ENCODE measurements around the gene ADGRD1. TPM values are rescaled to one million over a fixed set of nuclear protein-coding genes. Genes with fewer than 3 reads are reported as not detected.

The ADGRD1 gene
- total RNA-seq, 1 experiment from 2014 or later, result not detected

DNA sequence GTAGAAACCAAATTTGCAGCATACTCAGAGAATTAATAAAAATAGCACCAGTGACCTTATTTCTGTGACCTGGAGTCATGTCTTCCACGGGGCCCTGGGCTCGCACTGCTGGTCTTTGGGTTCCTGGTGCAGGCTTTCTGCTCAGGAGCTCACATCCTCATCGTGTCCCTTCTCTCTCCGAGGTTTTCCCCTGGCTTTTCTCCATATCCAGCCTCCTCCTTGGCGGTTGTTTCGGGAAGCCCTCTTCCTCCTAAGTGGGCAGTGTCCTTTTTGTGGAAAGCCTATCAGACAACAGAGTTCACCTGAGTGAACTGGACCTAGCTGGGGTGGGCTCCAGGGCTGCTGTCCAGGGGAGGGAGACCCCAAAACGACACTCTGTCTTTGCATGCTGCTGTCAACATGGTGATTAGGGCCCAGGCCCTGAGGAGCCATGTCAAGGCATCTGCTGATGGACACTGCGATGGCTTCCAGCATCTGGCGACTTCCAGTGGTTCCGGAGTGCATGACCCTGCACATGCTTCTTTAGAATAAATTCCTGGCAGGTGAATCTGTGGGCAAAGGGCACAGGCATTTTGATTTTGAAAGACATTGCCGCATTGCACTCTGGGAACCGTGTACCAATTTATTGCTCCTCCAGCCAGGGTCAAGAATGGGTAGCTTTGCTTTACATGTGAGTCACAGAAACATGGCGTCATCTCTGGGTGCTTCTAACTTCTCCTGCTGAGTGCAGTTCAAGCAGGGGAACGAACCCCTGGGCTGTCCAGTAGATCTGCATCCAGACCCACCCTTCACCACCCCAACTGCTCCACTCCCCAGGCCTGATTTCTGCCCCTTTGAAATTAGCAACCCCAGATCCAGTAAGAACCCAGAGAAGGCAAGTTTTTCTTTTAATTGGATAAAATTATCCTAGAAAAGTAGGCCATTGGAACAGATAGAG is 136.8 kb downstream of the ADGRD1 start:
- DNase-seq (ENCODE audit: low read depth), result no peak

GRCh38 chr12:131091413-131091975 is 137.8 kb downstream of the ADGRD1 start:
- no peak for DNase-seq (ENCODE audit: low read depth)

GRCh38 chr12:131091976-131092691 is 138.4 kb downstream of the ADGRD1 start:
- DNase-seq (ENCODE audit: low read depth), result no peak

DNA sequence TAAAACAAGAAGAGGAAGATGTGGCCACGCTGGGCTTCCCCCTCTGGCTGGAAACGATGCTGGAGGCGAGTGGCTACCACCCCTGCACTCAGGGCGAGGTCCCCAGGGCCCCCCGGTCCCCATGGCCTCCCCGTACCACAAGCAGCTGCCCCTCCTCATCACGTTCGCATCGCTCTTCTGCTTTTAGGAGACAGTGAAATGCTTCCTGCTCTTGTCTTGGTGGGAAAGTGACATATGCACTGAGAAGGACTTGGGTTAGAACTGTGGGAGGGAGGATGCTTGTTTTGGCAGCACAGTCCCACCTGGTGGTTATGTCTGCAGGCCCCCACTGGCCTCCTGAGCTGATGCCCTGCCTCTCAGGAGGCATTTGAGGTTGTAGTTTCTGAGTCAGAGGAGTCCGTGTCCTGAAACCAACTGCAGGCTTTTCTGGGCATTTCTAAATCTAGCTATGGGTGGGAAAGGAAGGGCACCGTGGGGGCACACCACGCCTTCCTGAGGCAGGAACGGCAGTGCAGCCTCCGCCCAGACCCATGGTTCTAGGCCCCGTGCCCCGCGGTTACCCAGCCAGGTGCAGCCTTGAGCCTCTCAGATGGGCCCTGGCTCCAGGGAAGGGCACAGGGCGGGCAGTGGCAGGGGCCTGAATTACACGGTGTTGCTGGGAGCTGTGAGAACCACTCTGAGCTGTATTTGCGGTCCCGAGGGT is 139.3 kb downstream of the ADGRD1 start:
- peak; percentile 60 for DNase-seq (ENCODE audit: low read depth)

- no peak for DNase-seq (ENCODE audit: low read depth)
Observed at GRCh38 chr12:131093604-131093955, 139.9 kb downstream of the ADGRD1 start.

DNA sequence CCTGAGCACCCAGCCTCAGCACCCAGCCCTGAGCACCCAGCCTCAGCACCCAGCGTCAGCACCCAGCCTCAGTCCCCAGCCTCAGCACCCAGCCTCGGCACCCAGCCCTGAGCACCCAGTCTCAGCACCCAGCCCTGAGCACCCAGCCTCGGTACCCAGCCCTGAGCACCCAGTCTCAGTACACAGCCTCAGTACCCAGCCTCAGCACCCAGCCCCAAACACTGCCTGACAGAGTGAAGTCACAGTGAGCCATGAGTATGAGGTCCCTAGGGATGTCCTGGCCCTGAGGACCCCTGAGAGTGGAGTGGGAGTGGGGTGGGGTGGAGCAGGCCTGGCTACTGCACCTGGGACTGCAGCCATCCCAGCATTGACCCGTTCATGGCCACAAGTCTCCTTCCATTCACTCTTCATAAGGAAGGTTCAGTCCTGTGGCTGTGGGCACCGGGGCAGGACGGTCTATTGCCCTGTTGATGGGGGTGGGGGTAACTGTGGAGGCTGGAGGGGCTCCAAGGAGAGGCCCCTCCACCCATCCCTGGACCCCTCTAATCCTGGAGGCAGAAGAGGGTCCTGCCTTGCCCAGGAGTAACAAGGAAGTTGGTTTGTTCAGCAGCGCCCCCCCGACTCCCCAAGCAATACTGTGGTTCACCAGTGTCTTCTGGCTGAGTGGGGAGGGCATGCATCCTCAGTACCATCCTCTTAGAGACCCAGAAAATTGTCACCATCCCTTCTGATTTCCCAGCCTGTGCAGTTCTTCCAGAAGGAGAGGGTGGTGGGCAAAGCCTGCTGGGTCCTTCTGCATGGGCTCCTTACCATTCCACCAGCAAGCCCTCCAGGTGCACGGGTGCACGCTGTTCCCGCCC is 140.5 kb downstream of the ADGRD1 start:
- DNase-seq (ENCODE audit: low read depth), result no peak

DNA sequence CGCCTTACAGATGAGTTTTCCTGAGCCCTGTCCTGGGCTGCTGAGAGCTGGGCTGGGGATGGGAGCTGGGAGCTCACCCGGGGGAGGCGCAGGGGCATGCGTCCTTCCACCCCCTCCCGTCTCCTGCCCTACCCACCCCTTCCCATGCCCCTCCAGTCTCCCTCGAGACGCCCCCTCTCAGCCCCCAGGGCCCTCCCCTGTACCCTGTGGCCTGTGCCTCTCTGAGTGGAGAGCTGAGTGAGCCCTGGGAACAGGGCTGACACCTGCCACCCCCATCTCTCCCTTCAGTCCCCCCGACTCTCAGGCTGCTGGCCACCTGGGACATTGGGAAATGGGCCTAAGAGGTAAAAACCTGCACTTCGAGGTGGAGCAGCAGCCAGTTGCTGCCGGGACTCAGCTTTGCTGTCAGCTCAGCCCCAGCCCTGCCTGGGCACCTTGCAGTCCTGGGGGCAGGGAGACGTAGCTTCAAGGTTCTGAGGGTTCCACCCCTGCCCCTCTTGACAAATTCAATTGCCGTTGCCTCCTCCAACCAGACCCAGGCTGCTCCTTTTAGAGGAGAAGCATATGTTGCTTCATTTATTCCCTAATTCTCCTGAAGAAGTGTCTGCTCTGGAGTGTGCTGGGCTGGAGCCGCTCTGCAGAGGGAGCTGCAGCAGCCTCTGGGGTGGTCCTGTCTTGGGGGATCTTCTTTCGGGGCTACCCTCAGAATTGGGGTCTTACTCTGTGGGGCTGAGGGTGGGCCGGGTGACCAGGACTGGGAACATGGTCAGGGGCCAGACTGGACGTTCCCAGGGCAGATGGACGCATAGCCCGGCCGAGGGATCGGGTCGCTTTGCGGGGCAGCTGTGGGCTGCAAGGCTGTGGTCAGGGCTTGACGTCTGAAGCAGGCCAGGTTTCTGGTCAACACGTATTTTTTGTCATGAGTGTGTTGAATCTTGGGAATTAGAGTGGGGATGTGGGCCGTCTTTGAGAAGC is 141.4 kb downstream of the ADGRD1 start:
- DNase-seq (ENCODE audit: low read depth), result no peak

- DNase-seq (ENCODE audit: low read depth), result no peak
Observed at GRCh38 chr12:131095826-131096680, 142.3 kb downstream of the ADGRD1 start.

- DNase-seq (ENCODE audit: low read depth), result no peak
Observed at GRCh38 chr12:131096681-131097181, 143.0 kb downstream of the ADGRD1 start.

GRCh38 chr12:131097202-131098177 is 143.8 kb downstream of the ADGRD1 start:
- DNase-seq (ENCODE audit: low read depth), result no peak

GRCh38 chr12:131098178-131098981 is 144.7 kb downstream of the ADGRD1 start:
- DNase-seq (ENCODE audit: low read depth), result no peak

- no peak for DNase-seq (ENCODE audit: low read depth)
Observed at GRCh38 chr12:131100031-131100674, 146.4 kb downstream of the ADGRD1 start.

DNA sequence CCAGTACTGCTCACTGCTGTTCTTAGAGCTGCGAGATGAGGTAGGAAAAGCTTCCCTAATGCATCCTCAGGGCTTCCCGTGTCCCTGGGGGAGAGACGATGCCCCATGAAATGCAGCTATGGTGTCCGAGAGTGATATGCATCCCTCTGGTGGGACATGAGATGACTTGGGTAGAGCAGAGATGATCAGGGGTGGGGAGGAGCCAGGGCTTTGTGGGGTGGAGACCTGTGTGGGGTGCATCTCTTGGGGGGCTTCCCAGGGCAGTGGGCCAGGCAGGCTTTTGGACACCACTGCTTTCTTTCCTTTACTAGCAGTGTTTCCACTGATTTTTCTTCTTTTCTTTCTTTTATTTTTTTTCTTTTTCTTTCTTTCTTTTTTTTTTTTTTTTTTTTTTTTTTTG is 147.3 kb downstream of the ADGRD1 start:
- DNase-seq (ENCODE audit: low read depth), result no peak

DNA sequence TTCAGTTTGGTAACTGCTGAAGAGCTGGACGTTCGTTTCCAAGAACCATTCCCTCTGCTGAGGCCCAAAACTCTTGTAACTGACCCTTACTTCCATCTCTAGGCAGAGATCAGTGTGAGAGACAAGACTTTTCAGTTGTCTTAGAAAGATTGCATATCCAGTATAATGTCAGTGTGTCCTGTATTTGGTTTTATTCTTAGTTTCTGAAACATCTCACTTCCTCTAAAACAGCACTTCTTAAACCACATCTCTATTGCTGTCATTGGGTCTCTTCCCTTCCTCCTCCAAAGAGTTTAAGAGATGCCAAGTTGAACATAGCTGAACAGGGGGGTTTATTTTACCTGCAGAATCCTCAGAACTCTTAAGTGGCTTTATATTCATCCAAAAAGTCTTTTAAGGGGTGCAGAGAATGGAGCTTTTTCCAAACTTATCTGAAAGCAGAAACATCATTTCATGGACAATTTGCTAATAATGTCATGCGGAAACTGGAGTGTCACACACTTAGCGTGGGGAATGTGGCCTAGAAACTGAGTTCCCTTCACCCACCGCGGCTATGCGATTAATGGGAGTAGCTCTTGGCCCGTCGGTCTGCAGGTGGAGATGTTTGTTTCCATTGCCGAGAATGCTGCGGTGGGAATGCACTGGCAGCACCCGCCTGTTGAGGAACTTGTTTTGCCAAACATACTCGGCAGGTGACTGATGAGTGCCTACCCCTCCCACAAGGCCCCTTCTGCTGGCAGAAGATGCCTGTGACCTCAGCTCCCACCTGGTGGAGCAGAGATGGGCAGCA is 148.2 kb downstream of the ADGRD1 start:
- DNase-seq (ENCODE audit: low read depth), result no peak

DNA sequence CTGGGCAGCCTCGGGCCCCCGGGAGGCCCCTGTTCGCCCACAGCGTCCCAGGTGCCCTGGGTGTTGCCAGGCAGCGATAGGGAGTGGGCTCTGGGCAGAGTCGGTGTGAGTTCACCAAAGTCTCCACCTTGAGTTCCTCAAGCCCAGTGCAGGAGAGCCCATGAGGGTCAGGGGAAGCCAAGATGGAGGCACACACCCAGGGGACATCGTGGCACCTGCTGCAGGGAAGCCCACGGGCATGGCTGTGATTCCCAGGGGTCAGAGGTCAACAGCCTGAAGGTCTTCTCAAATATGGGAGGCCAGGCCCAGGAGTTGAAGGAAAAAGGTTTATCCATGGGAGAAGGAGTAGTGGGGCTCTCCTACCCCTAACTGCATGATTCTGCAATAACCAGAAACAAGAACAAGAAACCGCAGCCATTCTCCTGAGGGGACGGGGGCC is 148.8 kb downstream of the ADGRD1 start:
- DNase-seq (ENCODE audit: low read depth), result no peak
